ENCODE measurements around the gene SPINK8.

SPINK8 gene

GRCh38 chr3:48285675-48286074 lies 47.8 kb downstream of the SPINK8 start:
- TF ChIP-seq GLIS1 (tag by site-specific recombination; IDR thresholded peaks at IDR 0.05) (peak; percentile 21; the same call in 1 of the 2 replicates), ZNF146 (tag by site-specific recombination; IDR thresholded peaks at IDR 0.05) (no peak)
- ChIA-PET CTCF (interaction anchor here (1.8 kb wide), 1 partner anchor 150 kb away, joined by 12 read pairs; no protein-coding TSS in a partner anchor), POLR2A (interaction anchor here (0.7 kb wide), 1 partner anchor 98 kb away, joined by 5 read pairs; no protein-coding TSS in a partner anchor)

GRCh38 chr3:48285132-48285531 lies 48.3 kb downstream of the SPINK8 start:
- no peak overlapping the region for H3K27ac ChIP-seq (ENCODE audit: extremely low read depth, low read depth, low read length)
- ChIA-PET CTCF (interaction anchor here (1.8 kb wide), 1 partner anchor 151 kb away, joined by 12 read pairs; no protein-coding TSS in a partner anchor), POLR2A (interaction anchor here (0.7 kb wide), 1 partner anchor 98 kb away, joined by 5 read pairs; no protein-coding TSS in a partner anchor)
- H3K9me3 ChIP-seq (ENCODE audit: control insufficient read depth, insufficient read depth, low read depth, low read length) = no peaks in the 10 kb centered on the region
- H3K4me3 ChIP-seq (ENCODE audit: low read depth, low read length) = no peak overlapping the region
- peaks cover 0 to 10% of the 10 kb centered on the region in 2 experiments; a peak in 1 of 3 replicates for H3K36me3 ChIP-seq (ENCODE audit: control insufficient read depth in 2 of 2, insufficient read depth in 1 of 2, low read length in 2 of 2)
- no peak for TF ChIP-seq ZBTB10 (tag by site-specific recombination; IDR thresholded peaks at IDR 0.05)
- no peak for TF ChIP-seq ZNF529 (tag by site-specific recombination; IDR thresholded peaks at IDR 0.05; ENCODE audit: insufficient replicate concordance)
- TF ChIP-seq, protein P1, sequence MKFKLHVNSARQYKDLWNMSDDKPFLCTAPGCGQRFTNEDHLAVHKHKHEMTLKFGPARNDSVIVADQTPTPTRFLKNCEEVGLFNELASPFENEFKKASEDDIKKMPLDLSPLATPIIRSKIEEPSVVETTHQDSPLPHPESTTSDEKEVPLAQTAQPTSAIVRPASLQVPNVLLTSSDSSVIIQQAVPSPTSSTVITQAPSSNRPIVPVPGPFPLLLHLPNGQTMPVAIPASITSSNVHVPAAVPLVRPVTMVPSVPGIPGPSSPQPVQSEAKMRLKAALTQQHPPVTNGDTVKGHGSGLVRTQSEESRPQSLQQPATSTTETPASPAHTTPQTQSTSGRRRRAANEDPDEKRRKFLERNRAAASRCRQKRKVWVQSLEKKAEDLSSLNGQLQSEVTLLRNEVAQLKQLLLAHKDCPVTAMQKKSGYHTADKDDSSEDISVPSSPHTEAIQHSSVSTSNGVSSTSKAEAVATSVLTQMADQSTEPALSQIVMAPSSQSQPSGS (tag by site-specific recombination; IDR thresholded peaks at IDR 0.05; ENCODE audit: low read depth) = no peak
- TF ChIP-seq ZBTB8A (tag by site-specific recombination; IDR thresholded peaks at IDR 0.05) = no peak
- TF ChIP-seq ZNF510 (tag by site-specific recombination; IDR thresholded peaks at IDR 0.05; ENCODE audit: insufficient replicate concordance) = no peak
- no peak for TF ChIP-seq GLI2 (tag by site-specific recombination; IDR thresholded peaks at IDR 0.05; ENCODE audit: borderline replicate concordance, low read depth)
- no peak for TF ChIP-seq ZNF792 (tag by site-specific recombination; IDR thresholded peaks at IDR 0.05)
- TF ChIP-seq, protein P2, sequence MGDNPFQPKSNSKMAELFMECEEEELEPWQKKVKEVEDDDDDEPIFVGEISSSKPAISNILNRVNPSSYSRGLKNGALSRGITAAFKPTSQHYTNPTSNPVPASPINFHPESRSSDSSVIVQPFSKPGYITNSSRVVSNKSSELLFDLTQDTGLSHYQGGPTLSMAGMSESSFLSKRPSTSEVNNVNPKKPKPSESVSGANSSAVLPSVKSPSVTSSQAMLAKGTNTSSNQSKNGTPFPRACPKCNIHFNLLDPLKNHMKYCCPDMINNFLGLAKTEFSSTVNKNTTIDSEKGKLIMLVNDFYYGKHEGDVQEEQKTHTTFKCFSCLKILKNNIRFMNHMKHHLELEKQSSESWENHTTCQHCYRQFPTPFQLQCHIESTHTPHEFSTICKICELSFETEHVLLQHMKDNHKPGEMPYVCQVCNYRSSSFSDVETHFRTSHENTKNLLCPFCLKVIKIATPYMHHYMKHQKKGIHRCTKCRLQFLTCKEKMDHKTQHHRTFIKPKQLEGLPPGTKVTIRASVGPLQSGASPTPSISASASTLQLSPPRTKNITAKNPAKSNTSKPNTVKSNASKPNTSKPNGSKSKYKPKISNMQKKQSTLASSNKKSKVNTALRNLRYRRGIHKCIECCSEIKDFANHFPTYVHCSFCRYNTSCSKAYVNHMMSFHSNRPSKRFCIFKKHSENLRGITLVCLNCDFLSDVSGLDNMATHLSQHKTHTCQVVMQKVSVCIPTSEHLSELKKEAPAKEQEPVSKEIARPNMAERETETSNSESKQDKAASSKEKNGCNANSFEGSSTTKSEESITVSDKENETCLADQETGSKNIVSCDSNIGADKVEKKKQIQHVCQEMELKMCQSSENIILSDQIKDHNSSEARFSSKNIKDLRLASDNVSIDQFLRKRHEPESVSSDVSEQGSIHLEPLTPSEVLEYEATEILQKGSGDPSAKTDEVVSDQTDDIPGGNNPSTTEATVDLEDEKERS (tag by site-specific recombination; IDR thresholded peaks at IDR 0.05) = no peak
- no peak for TF ChIP-seq ZNF138 (tag by site-specific recombination; IDR thresholded peaks at IDR 0.05; ENCODE audit: borderline replicate concordance)
- TF ChIP-seq ZNF354C (tag by site-specific recombination; IDR thresholded peaks at IDR 0.05; ENCODE audit: borderline replicate concordance, low read depth) = no peak
- no peak for TF ChIP-seq ZNF555 (tag by site-specific recombination; conservative IDR thresholded peaks at IDR 0.05)
- no peak for TF ChIP-seq ZBTB11 (tag by site-specific recombination; conservative IDR thresholded peaks at IDR 0.05; ENCODE audit: low read depth)
- H3K4me1 ChIP-seq (ENCODE audit: control insufficient read depth, insufficient read depth, low read length) = no peaks in the 10 kb centered on the region

More at GRCh38 chr3:48285675-48286074, 47.8 kb downstream of the SPINK8 start:
- H3K9me3 ChIP-seq (ENCODE audit: control insufficient read depth, insufficient read depth, low read depth, low read length) = no peaks in the 10 kb centered on the region
- H3K27ac ChIP-seq (ENCODE audit: extremely low read depth, low read depth, low read length) = no peak overlapping the region
- no peaks in the 10 kb centered on the region for H3K4me1 ChIP-seq (ENCODE audit: control insufficient read depth, insufficient read depth, low read length)
- H3K4me3 ChIP-seq (ENCODE audit: low read depth, low read length) = no peak overlapping the region
- peaks cover 0 to 10% of the 10 kb centered on the region in 2 experiments; a peak in 1 of 3 replicates for H3K36me3 ChIP-seq (ENCODE audit: control insufficient read depth in 2 of 2, insufficient read depth in 1 of 2, low read length in 2 of 2)

Data from HEK293 (cell line).